Sigmoid colon (tissue), 7 donors: ENCODE measurements around the gene PAQR6. TPM values are rescaled to one million over a fixed set of nuclear protein-coding genes. Genes with fewer than 3 reads are reported as not detected.
A peak's percentile ranks its signal among the peaks of the same experiment; 100 is the strongest.

Source experiments
- DNase-seq: peaks from one replicate; pipeline ENCODE4 v3.0.0-alpha.2; 2019
- H3K27ac ChIP-seq, 4 donors: fragments of 200-600 bp; sonication (generic); one replicate each; pipeline ENCODE4 v1.5.1; 2016 to 2019; ENCODE audit warnings: mild to moderate bottlenecking in 1 of 4
- H3K27me3 ChIP-seq, 3 donors: fragments of 200-600 bp; sonication (generic); one replicate each; pipeline ENCODE4 v1.5.1; 2019; ENCODE audit warnings: mild to moderate bottlenecking in 1 of 3
- H3K36me3 ChIP-seq, 4 donors: fragments of 200-600 bp; sonication (generic); one replicate each; pipeline ENCODE4 v1.5.1; 2016 to 2019
- H3K4me1 ChIP-seq, 4 donors: fragments of 200-600 bp; sonication (generic); one replicate each; pipeline ENCODE4 v1.5.1; 2017 to 2019
- H3K4me3 ChIP-seq, 4 donors: fragments of 200-600 bp; sonication (generic); one replicate each; pipeline ENCODE4 v1.5.1; 2017 to 2019; ENCODE audit warnings: mild to moderate bottlenecking in 2 of 4, moderate library complexity in 1 of 4
- H3K9me3 ChIP-seq, 4 donors: fragments of 200-600 bp in 3 of 4; sonication (generic) in 3 of 4; one replicate each; pipeline versions ENCODE4 v1.5.1 to v1.6.1; 2013 to 2019
- CTCF ChIP-seq, 4 experiments: fragments of 450-650 bp in 3 of 4; fragments of 200-600 bp in 1 of 4; IDR thresholded peaks; one replicate each; pipeline ENCODE4 v1.5.1; 2016 to 2019; ENCODE audit warnings: antibody characterized with exemption in 4 of 4, mild to moderate bottlenecking in 3 of 4, moderate library complexity in 2 of 4
- EP300 ChIP-seq, 4 donors: sonication (generic); formaldehyde crosslinking; IDR thresholded peaks; one replicate each; pipeline ENCODE4 v1.6.1; 2017; ENCODE audit warnings: antibody characterized with exemption in 4 of 4
- POLR2A ChIP-seq, 2 donors: fragments of 450-650 bp; IDR thresholded peaks; one replicate each; pipeline ENCODE4 v1.6.1; 2016; ENCODE audit warnings: antibody characterized with exemption in 2 of 2, mild to moderate bottlenecking in 2 of 2, moderate library complexity in 2 of 2
- POLR2AphosphoS5 ChIP-seq, 4 donors: sonication (generic); formaldehyde crosslinking; IDR thresholded peaks; one replicate each; pipeline ENCODE4 v1.6.1; 2017; ENCODE audit warnings: antibody characterized with exemption in 4 of 4
- WGBS, 2 donors: extraction: QIAGEN DNeasy Blood & Tissue Kit; methylation state at CpG; one replicate each; pipeline ENCODE4 v1.1.7; 2013; 5-methylcytosine and 5-hydroxymethylcytosine counted together
- intact Hi-C: fragments of 100-400 bp; cut with DNase I; formaldehyde crosslinking; loops from one replicate; pipeline ENCODE4 v1.15.1; 2023
- polyA plus RNA-seq, 3 donors: library from polyadenylated mRNA; stranded (reverse); fragments of 200-250 nt; gene quantifications; one replicate each; pipeline ENCODE4 v1.2.3, GENCODE V29; 2013
- total RNA-seq, 4 donors: library from RNA; depleted of rRNA; stranded (reverse); fragments of >200 nt; gene quantifications; one replicate each; pipeline ENCODE4 v1.1.0, GENCODE V29; 2016
- donor health status: healthy with polysubstance abuse.
- donor health status: Bipolar disorder and iron deficiency.
- donor health status: healthy.

PAQR6 gene
- total and polyA plus RNA-seq, 7 donors, result 0.69 to 7.7 (median 3.4) TPM

- no peak overlapping the region for H3K27ac ChIP-seq
- H3K4me3 ChIP-seq, result no peak overlapping the region
- H3K36me3 ChIP-seq, result peaks cover 0 to 9% (median 0%) of the 10 kb centered on the region in 4 donors
- TF ChIP-seq EP300 (IDR thresholded peaks at IDR 0.05), result no peak
- no peaks in the 10 kb centered on the region for H3K27me3 ChIP-seq
- peaks cover 0 to 33% (median 29%) of the 10 kb centered on the region in 4 donors for H3K4me1 ChIP-seq
- intact Hi-C loops, result no loop called here
- WGBS, 2 donors, result 74 to 78% methylated on average over 4 of the region's 4 CpGs
- H3K9me3 ChIP-seq, result no peaks in the 10 kb centered on the region
- no peak for DNase-seq
Measured at GRCh38 chr1:156284757-156285156, 36.9 kb upstream of the PAQR6 start.

- peak within 1 kb of the TSS; percentile 69 to 93 (median 80) for H3K4me3 ChIP-seq
- no peaks in the 10 kb centered on the region for H3K27me3 ChIP-seq
- H3K36me3 ChIP-seq, result peaks cover 0 to 9% (median 0%) of the 10 kb centered on the region in 4 donors
- DNase-seq, result no peak
- intact Hi-C loops, result no loop called here
- WGBS, 2 donors, result 35 to 76% methylated on average over 7 of the region's 7 CpGs
- no peaks in the 10 kb centered on the region for H3K9me3 ChIP-seq
- peaks cover 0 to 33% (median 29%) of the 10 kb centered on the region in 4 donors for H3K4me1 ChIP-seq
- H3K27ac ChIP-seq, result peak within 1 kb of the TSS; percentile 84 to 92 (median 90)
- no peak for TF ChIP-seq POLR2A (IDR thresholded peaks at IDR 0.05)
- TF ChIP-seq CTCF (IDR thresholded peaks at IDR 0.05), result no peak
- no peak for TF ChIP-seq EP300 (IDR thresholded peaks at IDR 0.05)
- TF ChIP-seq POLR2AphosphoS5 (IDR thresholded peaks at IDR 0.05), result no peak
Measured at GRCh38 chr1:156284112-156284511, 36.3 kb upstream of the PAQR6 start, which contains the start of gene TMEM79. Gene TMEM79 (plus strand): TSS chr1:156284325. CDS start chr1:156285227, 902 bp downstream.

- Histone ChIP-seq H3K27ac (peak overlapping the region; percentile 84 to 92 (median 90)), H3K4me1 (peaks cover 0 to 33% (median 29%) of the 10 kb centered on the region in 4 donors), H3K36me3 (peaks cover 0 to 9% (median 2%) of the 10 kb centered on the region in 4 donors), H3K9me3 (no peaks in the 10 kb centered on the region), H3K4me3 (peak overlapping the region; percentile 69 to 93 (median 80)), H3K27me3 (no peaks in the 10 kb centered on the region)
- intact Hi-C loops, result no loop called here
- TF ChIP-seq POLR2A (IDR thresholded peaks at IDR 0.05) (no peak), CTCF (IDR thresholded peaks at IDR 0.05) (no peak)
- 60 to 88% methylated on average over 1 of the region's 1 CpG for WGBS, 2 donors
- DNase-seq, result no peak
Measured at GRCh38 chr1:156283521-156283920, 35.7 kb upstream of the PAQR6 start.

- no peaks in the 10 kb centered on the region for H3K27me3 ChIP-seq
- peak within 1 kb of the TSS; percentile 84 to 92 (median 90) for H3K27ac ChIP-seq
- H3K4me3 ChIP-seq, result peak within 1 kb of the TSS; percentile 69 to 93 (median 80)
- H3K9me3 ChIP-seq, result no peaks in the 10 kb centered on the region
- peaks cover 0 to 13% (median 8%) of the 10 kb centered on the region in 4 donors for H3K36me3 ChIP-seq
- peak; percentile 61 to 87 for TF ChIP-seq POLR2A (IDR thresholded peaks at IDR 0.05)
- no peak for TF ChIP-seq CTCF (IDR thresholded peaks at IDR 0.05)
- peak; percentile 77 to 96 (median 88) for TF ChIP-seq POLR2AphosphoS5 (IDR thresholded peaks at IDR 0.05)
- TF ChIP-seq EP300 (IDR thresholded peaks at IDR 0.05), result peak in 2 of 4 donors; percentile 5 to 68
- peak; percentile 99 for DNase-seq
- WGBS, 2 donors, result 0% methylated on average over 50 of the region's 50 CpGs
- peaks cover 0 to 33% (median 29%) of the 10 kb centered on the region in 4 donors for H3K4me1 ChIP-seq
- intact Hi-C loops, result no loop called here
Measured at GRCh38 chr1:156282479-156283222, 34.8 kb upstream of the PAQR6 start, which contains the start of gene SMG5. Gene SMG5 (minus strand): TSS chr1:156282825. CDS start chr1:156282680, 145 bp downstream.

GRCh38 chr1:156281693-156282478 is 34.0 kb upstream of the PAQR6 start:
- TF ChIP-seq CTCF (IDR thresholded peaks at IDR 0.05) (no peak), POLR2AphosphoS5 (IDR thresholded peaks at IDR 0.05) (no peak), POLR2A (IDR thresholded peaks at IDR 0.05) (no peak), EP300 (IDR thresholded peaks at IDR 0.05) (no peak)
- intact Hi-C loops, result no loop called here
- Histone ChIP-seq H3K36me3 (peaks cover 3 to 20% (median 10%) of the 10 kb centered on the region in 4 donors), H3K27ac (peak overlapping the region; percentile 84 to 92 (median 90)), H3K4me3 (peak overlapping the region; percentile 69 to 93 (median 80)), H3K4me1 (peaks cover 0 to 33% (median 29%) of the 10 kb centered on the region in 4 donors), H3K27me3 (no peaks in the 10 kb centered on the region), H3K9me3 (no peaks in the 10 kb centered on the region)
- no peak for DNase-seq
- 6 to 9% methylated on average over 22 of the region's 22 CpGs for WGBS, 2 donors
